Measurements from ENCODE around the gene CSNK1A1. TPM values are rescaled to one million over a fixed set of nuclear protein-coding genes. Genes with fewer than 3 reads are reported as not detected.
A peak's percentile ranks its signal among the peaks of the same experiment; 100 is the strongest.

Gene CSNK1A1
- polyA plus RNA-seq, 1 experiment: 171 TPM

GRCh38 chr5:149492781-149493180 is 58.5 kb downstream of the CSNK1A1 start:
- CTCF ChIA-PET: interaction anchor here (1.2 kb wide), 1 partner anchor 70 kb away, joined by 4 read pairs; no protein-coding TSS in a partner anchor
- H3K4me3 ChIP-seq (ENCODE audit: low read depth, low read length): no peak overlapping the region
- peaks cover 1% of the 10 kb centered on the region; the same call in 1 of the 2 replicates for H3K36me3 ChIP-seq (ENCODE audit: control insufficient read depth, insufficient read depth, low read length)
- no peaks in the 10 kb centered on the region for H3K27me3 ChIP-seq (ENCODE audit: control insufficient read depth, insufficient read depth, low read length)
- POLR2A ChIA-PET: no interaction called here
- no peak for TF ChIP-seq CTCF (IDR thresholded peaks at IDR 0.05; ENCODE audit: insufficient read depth, low read depth, low read length)
- DNase-seq (ENCODE audit: low read depth): no peak

DNA sequence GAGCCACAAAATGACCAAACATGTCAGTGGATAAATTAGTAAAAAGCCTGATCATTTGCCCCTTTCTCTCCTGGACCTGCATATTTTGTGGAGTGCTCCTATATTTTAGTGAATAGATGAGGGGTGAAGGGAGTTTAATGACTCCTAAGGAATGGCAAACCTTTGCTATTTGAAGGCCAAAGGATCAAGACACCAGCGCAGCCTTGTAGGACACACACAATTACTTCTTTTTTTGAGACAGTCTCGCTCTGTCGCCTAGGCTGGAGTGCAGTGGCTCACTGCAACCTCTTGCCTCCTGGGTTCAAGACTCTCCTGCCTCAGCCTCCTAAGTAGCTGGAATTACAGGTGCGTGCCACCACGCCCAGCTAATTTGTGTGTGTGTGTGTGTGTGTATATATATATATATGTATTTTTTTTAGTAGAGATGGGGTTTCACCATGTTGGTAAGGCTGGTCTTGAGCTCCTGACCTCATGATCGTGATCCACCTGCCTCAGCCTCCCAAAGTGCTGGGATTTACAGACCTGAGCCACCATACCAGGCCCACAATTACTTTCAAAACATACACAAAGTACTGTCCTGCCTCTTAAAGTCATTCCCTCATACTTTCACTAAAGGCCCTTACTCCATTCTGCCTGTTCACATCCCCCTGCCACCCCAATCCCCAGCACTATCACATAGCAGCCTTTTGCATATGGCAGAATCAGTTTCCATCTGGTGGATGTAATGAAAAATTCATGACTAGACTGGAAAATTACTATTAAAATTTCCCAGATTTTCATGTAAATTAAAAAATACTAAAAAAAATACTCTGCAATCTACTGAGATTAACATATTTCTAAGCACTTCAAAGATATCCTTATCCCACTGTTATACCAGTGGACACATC is 60.4 kb downstream of the CSNK1A1 start:
- Histone ChIP-seq H3K36me3 (ENCODE audit: control insufficient read depth, insufficient read depth, low read length) (peaks cover 1% of the 10 kb centered on the region; the same call in 1 of the 2 replicates), H3K27me3 (ENCODE audit: control insufficient read depth, insufficient read depth, low read length) (no peaks in the 10 kb centered on the region), H3K4me3 (ENCODE audit: low read depth, low read length) (no peak overlapping the region)
- CTCF ChIA-PET: interaction anchor here (1.0 to 1.5 kb wide), 3 partner anchors 12 to 59 kb away, joined by 3 read pairs; no protein-coding TSS in a partner anchor
- DNase-seq (ENCODE audit: low read depth): no peak
- no peak for TF ChIP-seq CTCF (IDR thresholded peaks at IDR 0.05; ENCODE audit: insufficient read depth, low read depth, low read length)
- POLR2A ChIA-PET: no interaction called here

- POLR2A ChIA-PET: no interaction called here
- CTCF ChIA-PET: no interaction called here
- no peak for TF ChIP-seq CTCF (IDR thresholded peaks at IDR 0.05; ENCODE audit: insufficient read depth, low read depth, low read length)
- H3K36me3 ChIP-seq (ENCODE audit: control insufficient read depth, insufficient read depth, low read length): peaks cover 1% of the 10 kb centered on the region; the same call in 1 of the 2 replicates
- H3K4me3 ChIP-seq (ENCODE audit: low read depth, low read length): no peak overlapping the region
- peak; percentile 70 for DNase-seq (ENCODE audit: low read depth)
- H3K27me3 ChIP-seq (ENCODE audit: control insufficient read depth, insufficient read depth, low read length): no peaks in the 10 kb centered on the region
Measured at GRCh38 chr5:149489605-149490037, 61.6 kb downstream of the CSNK1A1 start.

DNA sequence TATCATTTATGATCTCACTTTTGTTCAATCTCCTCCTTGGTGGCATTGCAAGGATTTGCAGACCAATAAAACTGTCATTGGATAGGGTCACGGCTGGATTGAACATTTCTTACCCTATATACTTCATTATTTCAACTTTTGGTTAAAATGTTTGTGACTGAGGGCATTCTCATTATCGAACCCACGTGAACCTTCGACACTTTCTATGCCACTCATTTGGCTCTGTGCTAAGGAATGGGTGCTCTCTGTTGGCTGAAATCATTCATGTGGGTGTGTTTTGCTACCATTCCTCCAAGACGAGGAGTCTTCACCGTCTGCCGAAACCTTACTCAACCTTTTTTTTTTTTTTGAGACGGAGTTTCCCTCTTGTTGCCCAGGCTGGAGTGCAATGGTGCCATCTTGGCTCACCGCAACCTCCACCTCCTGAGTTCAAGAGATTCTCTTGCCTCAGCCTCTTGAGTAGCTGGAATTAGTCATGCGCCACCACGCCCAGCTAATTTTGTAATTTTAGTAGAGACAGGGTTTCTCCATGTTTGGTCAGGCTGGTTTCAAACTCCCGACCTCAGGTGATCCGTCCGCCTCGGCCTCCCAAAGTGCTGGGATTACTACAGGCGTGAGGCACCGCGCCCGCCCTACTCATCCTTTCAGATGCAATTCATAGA is 62.5 kb downstream of the CSNK1A1 start:
- no peaks in the 10 kb centered on the region for H3K27me3 ChIP-seq (ENCODE audit: control insufficient read depth, insufficient read depth, low read length)
- DNase-seq (ENCODE audit: low read depth): no peak
- peaks cover 1% of the 10 kb centered on the region; the same call in 1 of the 2 replicates for H3K36me3 ChIP-seq (ENCODE audit: control insufficient read depth, insufficient read depth, low read length)
- no peak for TF ChIP-seq CTCF (IDR thresholded peaks at IDR 0.05; ENCODE audit: insufficient read depth, low read depth, low read length)
- ChIA-PET POLR2A (no interaction called here), CTCF (no interaction called here)
- no peak overlapping the region for H3K4me3 ChIP-seq (ENCODE audit: low read depth, low read length)

DNA sequence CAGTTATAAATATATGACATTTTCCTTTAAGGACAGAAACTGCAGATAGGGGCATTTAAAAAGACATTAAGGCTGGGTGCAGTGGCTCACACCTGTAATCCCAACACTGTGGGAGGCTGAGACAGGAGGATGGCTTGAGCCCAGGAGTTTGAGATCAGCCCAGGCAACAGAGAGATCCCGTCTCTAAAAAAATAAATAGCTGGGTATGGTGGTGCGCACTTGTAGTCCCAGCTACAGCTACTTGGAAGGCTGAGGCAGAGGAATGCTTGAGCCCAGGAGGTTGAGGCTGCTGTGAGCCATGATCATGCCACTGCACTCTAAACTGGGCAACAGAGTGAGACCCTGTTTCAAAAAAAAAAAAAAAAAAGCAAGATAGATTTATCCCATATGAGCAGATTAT is 63.6 kb downstream of the CSNK1A1 start:
- POLR2A ChIA-PET: no interaction called here
- Histone ChIP-seq H3K27me3 (ENCODE audit: control insufficient read depth, insufficient read depth, low read length) (no peaks in the 10 kb centered on the region), H3K36me3 (ENCODE audit: control insufficient read depth, insufficient read depth, low read length) (peaks cover 1% of the 10 kb centered on the region; the same call in 1 of the 2 replicates), H3K4me3 (ENCODE audit: low read depth, low read length) (no peak overlapping the region)
- TF ChIP-seq CTCF (IDR thresholded peaks at IDR 0.05; ENCODE audit: insufficient read depth, low read depth, low read length): no peak
- CTCF ChIA-PET: interaction anchor here (1.4 to 2.7 kb wide), 4 partner anchors 44 to 100 kb away, joined by 3 to 12 read pairs (median 7); no protein-coding TSS in a partner anchor
- no peak for DNase-seq (ENCODE audit: low read depth)
